Body of pancreas (tissue), 4 donors: Measurements from ENCODE around the gene CFAP92. TPM values are rescaled to one million over a fixed set of nuclear protein-coding genes. Genes with fewer than 3 reads are reported as not detected.
"Not testable (repeated sequence)": the region's sequence is repeated elsewhere in the genome, so short reads cannot be mapped to it uniquely, and the experiment has no call there.

Experiments used
- ATAC-seq: fragments of 150-250 bp; one replicate; pipeline ENCODE4 v1.9.1; 2016
- DNase-seq, 4 donors: peaks; one replicate each; pipeline ENCODE4 v3.0.0-alpha.2; 2019
- H3K27ac ChIP-seq, 4 donors: fragments of 200-600 bp; sonication (generic); 1 replicate in 3 of 4; 2 replicates in 1 of 4; pipeline versions ENCODE4 v1.5.1 to v1.6.1; 2016 to 2019; ENCODE audit warnings: mild to moderate bottlenecking in 1 of 4, mixed read lengths in 1 of 4, moderate library complexity in 1 of 4
- H3K27me3 ChIP-seq, 2 donors: fragments of 200-600 bp; sonication (generic); one replicate each; pipeline ENCODE4 v1.6.0; 2016; ENCODE audit warnings: mild to moderate bottlenecking in 1 of 2
- H3K36me3 ChIP-seq, 2 donors: fragments of 200-600 bp; sonication (generic); replicated peaks in 1 of 2; 2 replicates each; pipeline ENCODE4 v1.5.1; 2016; ENCODE audit warnings: low read depth in 2 of 2; ENCODE audit not compliant: insufficient read depth in 1 of 2
- H3K4me1 ChIP-seq: fragments of 200-600 bp; sonication (generic); one replicate; pipeline ENCODE4 v1.6.0; 2016
- H3K4me3 ChIP-seq, 2 donors: fragments of 200-600 bp; sonication (generic); 1 replicate in 1 of 2; 2 replicates in 1 of 2; pipeline ENCODE4 v1.5.1; 2016 to 2019
- H3K9me3 ChIP-seq, 3 donors: fragments of 200-600 bp; sonication (generic); 1 replicate in 2 of 3; 2 replicates in 1 of 3; pipeline ENCODE4 v1.5.1; 2016
- CTCF ChIP-seq, 7 experiments: fragments of 450-650 bp in 4 of 7; fragments of 200-600 bp in 3 of 7; sonication (generic) in 3 of 7; IDR thresholded peaks; one replicate each; pipeline ENCODE4 v1.5.1; 2016 to 2019; ENCODE audit warnings: antibody characterized with exemption in 7 of 7
- POLR2A ChIP-seq, 3 donors: fragments of 450-650 bp; IDR thresholded peaks; one replicate each; pipeline ENCODE4 v1.6.1; 2016; ENCODE audit warnings: antibody characterized with exemption in 3 of 3, mild to moderate bottlenecking in 2 of 3
- WGBS, 2 donors: methylation state at CpG; one replicate each; pipeline ENCODE4 v1.1.5; 2017; 5-methylcytosine and 5-hydroxymethylcytosine counted together
- intact Hi-C: fragments of 100-400 bp; cut with DNase I; formaldehyde crosslinking; loops from one replicate; pipeline ENCODE4 v1.15.1; 2023
- total RNA-seq, 2 donors: library from RNA; depleted of rRNA; stranded (reverse); fragments of >200 nt; gene quantifications; one replicate each; pipeline ENCODE4 v1.1.0, GENCODE V29; 2016

Gene CFAP92
- total RNA-seq, 2 donors from 2014 or later: not detected

DNA sequence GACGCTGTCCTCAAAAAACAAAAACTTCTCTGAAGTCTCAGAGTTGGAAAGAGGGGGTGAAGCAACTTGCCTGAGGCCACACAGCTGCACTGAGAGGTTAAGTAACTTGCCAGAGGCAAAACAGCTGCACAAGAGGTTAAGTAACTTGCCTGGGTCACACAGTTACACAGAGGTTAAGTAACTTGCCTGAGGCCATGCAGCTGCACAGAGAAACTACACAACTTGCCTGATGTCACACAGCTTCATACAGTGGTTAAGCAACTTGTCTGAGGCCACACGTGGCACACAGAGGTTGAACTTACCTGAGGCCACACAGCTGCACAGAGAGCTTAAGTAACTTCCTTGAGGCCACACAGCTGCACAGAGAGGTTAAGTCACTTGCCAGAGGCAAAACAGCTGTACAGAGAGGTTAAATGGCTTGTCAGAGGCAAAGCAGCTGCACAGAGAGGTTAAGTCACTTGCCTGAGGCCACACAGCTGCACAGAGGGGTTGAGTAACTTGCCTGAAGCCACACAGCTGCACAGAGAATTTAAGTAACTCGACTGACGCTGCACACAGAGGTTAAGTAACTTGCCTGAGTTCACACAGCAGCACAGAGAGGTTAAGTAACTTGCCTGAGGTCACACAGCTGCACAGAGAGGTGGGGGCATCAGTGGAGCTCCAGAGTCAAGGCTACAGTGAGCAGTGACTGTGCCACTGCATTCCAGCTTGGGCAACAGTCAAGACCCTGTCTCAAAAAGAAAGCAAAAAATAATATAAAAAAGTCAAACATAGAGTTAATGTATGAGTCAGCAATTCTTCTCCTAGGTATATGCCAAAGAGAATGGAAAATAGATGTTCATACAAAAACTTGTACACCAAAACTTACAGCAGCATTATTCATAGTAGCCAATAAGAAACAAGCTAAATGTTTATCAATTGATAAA is 126.4 kb downstream of the CFAP92 start:
- DNase-seq (no peak), ATAC-seq (no peak)
- H3K27me3 ChIP-seq: no peaks in the 10 kb centered on the region
- no peaks in the 10 kb centered on the region for H3K4me1 ChIP-seq
- WGBS, 2 donors: 69 to 76% methylated on average over 4 of the region's 4 CpGs
- intact Hi-C loops: no loop called here
- TF ChIP-seq CTCF (IDR thresholded peaks at IDR 0.05) (no peak), POLR2A (IDR thresholded peaks at IDR 0.05) (no peak)
- H3K4me3 ChIP-seq: no peak overlapping the region
- H3K36me3 ChIP-seq: no peaks in the 10 kb centered on the region
- no peaks in the 10 kb centered on the region for H3K9me3 ChIP-seq
- H3K27ac ChIP-seq: no peak overlapping the region

DNA sequence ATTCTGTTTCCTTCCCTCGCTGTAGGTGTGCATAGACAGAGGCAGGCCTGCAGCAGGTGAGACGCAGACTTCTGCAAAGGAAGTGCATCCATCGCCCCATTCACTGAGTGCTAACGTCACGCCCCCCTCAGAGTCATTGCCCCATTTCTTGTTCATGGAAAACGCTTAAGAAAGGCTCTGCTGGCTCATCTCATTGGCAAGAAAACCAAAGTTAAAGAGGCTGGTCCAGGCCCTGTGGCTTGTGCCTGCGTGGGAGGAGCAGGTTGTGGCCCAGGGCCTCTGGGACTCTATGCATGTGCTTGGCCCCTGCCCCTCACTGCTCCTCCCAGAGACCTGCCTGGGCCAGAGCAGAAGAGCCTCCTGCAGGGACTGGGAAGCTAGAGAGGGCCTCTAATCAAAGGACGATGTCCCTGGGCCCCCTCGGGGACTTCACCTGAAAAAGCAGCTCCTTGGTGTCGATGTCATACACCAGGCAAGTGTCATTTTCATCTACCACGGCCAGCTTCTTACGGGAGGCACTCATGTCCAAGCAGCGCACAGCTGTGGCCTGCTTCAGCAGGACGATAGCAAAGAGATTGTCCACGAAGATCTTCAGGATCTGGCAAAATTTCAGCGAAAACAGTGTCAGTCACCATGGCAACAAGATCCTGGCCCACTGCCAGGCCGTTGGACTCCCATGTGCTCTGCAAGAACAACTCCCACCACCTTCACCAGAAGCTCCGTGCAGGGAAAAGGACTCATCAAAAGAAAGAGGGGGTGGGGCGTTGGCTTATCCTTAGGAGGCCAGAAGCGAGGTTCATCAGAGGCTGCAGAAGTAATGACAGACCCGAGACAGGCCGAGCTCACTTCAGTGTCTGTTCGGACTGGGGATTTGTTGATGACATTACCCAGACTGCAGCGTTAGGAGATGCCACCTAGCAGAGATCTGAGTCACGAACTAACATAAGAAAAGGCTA is 128.7 kb downstream of the CFAP92 start:
- H3K4me3 ChIP-seq, H3K9me3 ChIP-seq, intact Hi-C loops, H3K27me3 ChIP-seq, H3K27ac ChIP-seq, ATAC-seq, H3K4me1 ChIP-seq, H3K36me3 ChIP-seq: not testable (repeated sequence)
- WGBS, 2 donors: 62 to 91% methylated on average over 15 to 21 of the region's 25 CpGs
- peak in 1 of 4 donors; percentile 21 for DNase-seq

DNA sequence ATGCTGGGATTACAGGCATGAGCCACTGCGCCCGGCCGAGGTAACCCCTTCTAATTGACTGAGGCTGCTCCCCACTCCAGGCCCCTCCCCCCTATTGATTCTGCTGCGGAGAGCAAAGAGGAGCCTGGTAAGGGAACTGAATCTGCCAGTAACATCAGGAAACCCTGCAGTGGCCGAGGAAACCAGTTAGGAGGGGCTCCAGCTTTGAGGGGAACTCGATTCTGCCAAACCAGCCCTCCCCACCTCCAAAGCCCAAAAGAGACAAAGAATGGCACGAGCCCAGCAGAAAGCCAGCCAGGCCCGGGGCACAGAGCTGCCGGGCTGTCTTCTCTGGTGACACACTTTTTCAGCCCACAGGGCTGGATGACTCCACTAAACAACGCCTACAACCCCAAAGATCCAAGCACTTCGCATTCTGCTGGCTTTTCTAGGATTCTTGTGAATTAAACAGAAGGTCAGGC is 129.5 kb downstream of the CFAP92 start:
- Histone ChIP-seq H3K9me3 (peaks cover 0 to 11% (median 0%) of the 10 kb centered on the region in 3 donors), H3K27ac (no peak overlapping the region), H3K27me3 (no peaks in the 10 kb centered on the region), H3K4me1 (no peaks in the 10 kb centered on the region), H3K4me3 (no peak overlapping the region), H3K36me3 (no peaks in the 10 kb centered on the region)
- no peak for ATAC-seq
- TF ChIP-seq CTCF (IDR thresholded peaks at IDR 0.05) (no peak), POLR2A (IDR thresholded peaks at IDR 0.05) (no peak)
- intact Hi-C loops: no loop called here
- 43 to 85% methylated on average over 3 to 11 of the region's 11 CpGs for WGBS, 2 donors
- DNase-seq: peak in 1 of 4 donors; percentile 12

- 60 to 62% methylated on average over 3 of the region's 3 CpGs for WGBS, 2 donors
- TF ChIP-seq POLR2A (IDR thresholded peaks at IDR 0.05): no peak
- TF ChIP-seq CTCF (IDR thresholded peaks at IDR 0.05): no peak
Measured at GRCh38 chr3:128863560-128863959, 130.3 kb downstream of the CFAP92 start.

GRCh38 chr3:128861491-128861890 is 132.4 kb downstream of the CFAP92 start:
- H3K4me3 ChIP-seq: no peak overlapping the region
- no peaks in the 10 kb centered on the region for H3K4me1 ChIP-seq
- intact Hi-C loops: no loop called here
- H3K27me3 ChIP-seq: no peaks in the 10 kb centered on the region
- TF ChIP-seq CTCF (IDR thresholded peaks at IDR 0.05) (no peak), POLR2A (IDR thresholded peaks at IDR 0.05) (no peak)
- DNase-seq (no peak), ATAC-seq (no peak)
- no peak overlapping the region for H3K27ac ChIP-seq
- 84 to 87% methylated on average over 6 of the region's 6 CpGs for WGBS, 2 donors
- H3K36me3 ChIP-seq: no peaks in the 10 kb centered on the region
- H3K9me3 ChIP-seq: peaks cover 0 to 25% (median 0%) of the 10 kb centered on the region in 3 donors

More at GRCh38 chr3:128863560-128863959, 130.3 kb downstream of the CFAP92 start:
- no peak overlapping the region for H3K27ac ChIP-seq
- intact Hi-C loops: no loop called here
- no peak for DNase-seq
- no peaks in the 10 kb centered on the region for H3K4me1 ChIP-seq
- no peak overlapping the region for H3K4me3 ChIP-seq
- H3K27me3 ChIP-seq: no peaks in the 10 kb centered on the region
- ATAC-seq: no peak
- peaks cover 0 to 18% (median 0%) of the 10 kb centered on the region in 3 donors for H3K9me3 ChIP-seq
- H3K36me3 ChIP-seq: no peaks in the 10 kb centered on the region
